ENCODE measurements around the gene MYL7.

MYL7 gene

GRCh38 chr7:44107961-44108767 lies 33.0 kb downstream of the MYL7 start:
- H3F3A ChIP-seq (ENCODE audit: insufficient read depth), result no peaks in the 10 kb centered on the region
- H3K9me2 ChIP-seq (replicated peaks; ENCODE audit: insufficient read depth, low read length), result no peaks in the 10 kb centered on the region
- H3K27me3 ChIP-seq (ENCODE audit: low read length), result no peaks in the 10 kb centered on the region
- no peak overlapping the region for H3K4me3 ChIP-seq (ENCODE audit: insufficient read depth, low read length, poor library complexity, severe bottlenecking)
- H3K79me2 ChIP-seq (ENCODE audit: insufficient read depth, low read length), result no peaks in the 10 kb centered on the region
- no peaks in the 10 kb centered on the region for H3K36me3 ChIP-seq (ENCODE audit: low read length)
- TF ChIP-seq CTCF (IDR thresholded peaks at IDR 0.05; ENCODE audit: insufficient read depth, low read length, poor library complexity, severe bottlenecking), result no peak
- no peak for TF ChIP-seq EZH2phosphoT487 (conservative IDR thresholded peaks at IDR 0.05; ENCODE audit: low read length)
- H4K20me1 ChIP-seq (ENCODE audit: low read depth, low read length), result no peaks in the 10 kb centered on the region
- H2AFZ ChIP-seq (ENCODE audit: low read depth, low read length, severe bottlenecking), result no peak overlapping the region
- H3K9ac ChIP-seq (ENCODE audit: low read length), result no peak overlapping the region
- no peak overlapping the region for H3K4me2 ChIP-seq (ENCODE audit: low read depth, low read length, poor library complexity, severe bottlenecking)
- H3K9me3 ChIP-seq (ENCODE audit: insufficient read depth, low read length), result no peaks in the 10 kb centered on the region
- H3K27ac ChIP-seq (ENCODE audit: low read depth, low read length), result no peak overlapping the region

- Histone ChIP-seq H3F3A (ENCODE audit: insufficient read depth) (no peaks in the 10 kb centered on the region), H3K9me3 (ENCODE audit: insufficient read depth, low read length) (no peaks in the 10 kb centered on the region), H2AFZ (ENCODE audit: low read depth, low read length, severe bottlenecking) (no peak overlapping the region), H4K20me1 (ENCODE audit: low read depth, low read length) (no peaks in the 10 kb centered on the region), H3K9me2 (replicated peaks; ENCODE audit: insufficient read depth, low read length) (no peaks in the 10 kb centered on the region), H3K4me3 (ENCODE audit: insufficient read depth, low read length, poor library complexity, severe bottlenecking) (no peak overlapping the region), H3K4me2 (ENCODE audit: low read depth, low read length, poor library complexity, severe bottlenecking) (no peak overlapping the region), H3K79me2 (ENCODE audit: insufficient read depth, low read length) (no peaks in the 10 kb centered on the region), H3K27me3 (ENCODE audit: low read length) (no peaks in the 10 kb centered on the region), H3K36me3 (ENCODE audit: low read length) (no peaks in the 10 kb centered on the region), H3K9ac (ENCODE audit: low read length) (no peak overlapping the region), H3K27ac (ENCODE audit: low read depth, low read length) (no peak overlapping the region)
- TF ChIP-seq CTCF (IDR thresholded peaks at IDR 0.05; ENCODE audit: insufficient read depth, low read length, poor library complexity, severe bottlenecking) (no peak), EZH2phosphoT487 (conservative IDR thresholded peaks at IDR 0.05; ENCODE audit: low read length) (no peak)
Measured at GRCh38 chr7:44107116-44107960, 33.8 kb downstream of the MYL7 start.

GRCh38 chr7:44106311-44107065 lies 34.6 kb downstream of the MYL7 start:
- Histone ChIP-seq H3K9ac (ENCODE audit: low read length) (no peak overlapping the region), H2AFZ (ENCODE audit: low read depth, low read length, severe bottlenecking) (no peak overlapping the region), H4K20me1 (ENCODE audit: low read depth, low read length) (no peaks in the 10 kb centered on the region), H3K36me3 (ENCODE audit: low read length) (no peaks in the 10 kb centered on the region), H3K4me2 (ENCODE audit: low read depth, low read length, poor library complexity, severe bottlenecking) (no peak overlapping the region), H3F3A (ENCODE audit: insufficient read depth) (no peaks in the 10 kb centered on the region), H3K27me3 (ENCODE audit: low read length) (no peaks in the 10 kb centered on the region), H3K9me3 (ENCODE audit: insufficient read depth, low read length) (no peaks in the 10 kb centered on the region), H3K9me2 (replicated peaks; ENCODE audit: insufficient read depth, low read length) (no peaks in the 10 kb centered on the region), H3K4me3 (ENCODE audit: insufficient read depth, low read length, poor library complexity, severe bottlenecking) (no peak overlapping the region), H3K79me2 (ENCODE audit: insufficient read depth, low read length) (no peaks in the 10 kb centered on the region), H3K27ac (ENCODE audit: low read depth, low read length) (no peak overlapping the region)
- TF ChIP-seq EZH2phosphoT487 (conservative IDR thresholded peaks at IDR 0.05; ENCODE audit: low read length) (no peak), CTCF (IDR thresholded peaks at IDR 0.05; ENCODE audit: insufficient read depth, low read length, poor library complexity, severe bottlenecking) (no peak)
